Lower leg skin (tissue), 3 donors: ENCODE results near the gene SERINC4.

Experiments
- CTCF ChIP-seq, 3 donors: fragments of 450-650 bp; IDR thresholded peaks; one replicate each; pipeline ENCODE4 v1.5.1; 2016; ENCODE audit warnings: antibody characterized with exemption in 3 of 3, mild to moderate bottlenecking in 3 of 3, moderate library complexity in 2 of 3
- POLR2A ChIP-seq, 2 donors: fragments of 450-650 bp; IDR thresholded peaks; one replicate each; pipeline ENCODE4 v1.6.1; 2016 to 2017; ENCODE audit warnings: antibody characterized with exemption in 2 of 2, mild to moderate bottlenecking in 1 of 2, moderate library complexity in 1 of 2

- TF ChIP-seq CTCF (IDR thresholded peaks at IDR 0.05) (no peak), POLR2A (IDR thresholded peaks at IDR 0.05) (no peak)
These were observed 21.0 kb downstream of the SERINC4 start for GRCh38 chr15:43779016-43779415.
